HG03571 (cell line): ENCODE data around the gene PPP2R3B.
"Not testable (repeated sequence)": the region's sequence is repeated elsewhere in the genome, so short reads cannot be mapped to it uniquely, and the experiment has no call there.

Source experiments
- ATAC-seq: cut with Tn5 transposase; IDR thresholded peaks from one replicate; pipeline ENCODE4 v1.9.1; 2021; ENCODE audit not compliant: unreplicated experiment

PPP2R3B gene

GRCh38 chrX:386768-387575 lies at the start of gene PPP2R3B:
Gene PPP2R3B (minus strand): TSS chrX:386907. CDS start chrX:386691, 216 bp downstream.
- ATAC-seq, result peak; percentile 92

GRCh38 chrX:435536-436122 lies 48.9 kb upstream of the PPP2R3B start:
- no peak for ATAC-seq

- ATAC-seq, result no peak
Measured at GRCh38 chrX:434946-435345, 48.2 kb upstream of the PPP2R3B start.

GRCh38 chrX:433771-434170 lies 47.1 kb upstream of the PPP2R3B start:
- no peak for ATAC-seq

- ATAC-seq, result not testable (repeated sequence)
Measured at GRCh38 chrX:432666-433065, 46.0 kb upstream of the PPP2R3B start.

- ATAC-seq, result no peak
Measured at GRCh38 chrX:431492-432111, 44.9 kb upstream of the PPP2R3B start.

- ATAC-seq, result no peak
Measured at GRCh38 chrX:431056-431455, 44.3 kb upstream of the PPP2R3B start.

- no peak for ATAC-seq
Measured at GRCh38 chrX:429266-429825, 42.6 kb upstream of the PPP2R3B start.

GRCh38 chrX:427812-428725 lies 41.4 kb upstream of the PPP2R3B start:
- no peak for ATAC-seq

- no peak for ATAC-seq
Measured at GRCh38 chrX:426881-427280, 40.2 kb upstream of the PPP2R3B start.

GRCh38 chrX:425056-425455 lies 38.3 kb upstream of the PPP2R3B start:
- ATAC-seq, result no peak

- no peak for ATAC-seq
Measured at GRCh38 chrX:421646-422391, 35.1 kb upstream of the PPP2R3B start.

GRCh38 chrX:420496-421223 lies 34.0 kb upstream of the PPP2R3B start:
- ATAC-seq, result no peak

GRCh38 chrX:418927-419729 lies 32.4 kb upstream of the PPP2R3B start:
- ATAC-seq, result no peak

GRCh38 chrX:415498-415897 lies 28.8 kb upstream of the PPP2R3B start:
- ATAC-seq, result not testable (repeated sequence)

- no peak for ATAC-seq
Measured at GRCh38 chrX:413322-414201, 26.9 kb upstream of the PPP2R3B start.

GRCh38 chrX:410296-410695 lies 23.6 kb upstream of the PPP2R3B start:
- ATAC-seq, result no peak

GRCh38 chrX:405149-405548 lies 18.4 kb upstream of the PPP2R3B start:
- no peak for ATAC-seq
